SJCRH30 (cell line): ENCODE measurements around the gene C9orf50. TPM values are rescaled to one million over a fixed set of nuclear protein-coding genes. Genes with fewer than 3 reads are reported as not detected.

Experiments
- DNase-seq, 2 experiments: peaks; one replicate each; pipeline ENCODE4 v3.0.0-alpha.2; 2015 to 2020
- H3K27ac ChIP-seq: fragments of 250-450 bp; sonication (Bioruptor Pico); 2 replicates; pipeline ENCODE4 v1.5.1; 2020; ENCODE audit warnings: mild to moderate bottlenecking, moderate library complexity
- H3K27me3 ChIP-seq: fragments of 250-450 bp; sonication (Bioruptor Pico); 2 replicates; pipeline ENCODE4 v1.5.1; 2020; ENCODE audit warnings: mild to moderate bottlenecking, moderate library complexity
- H3K36me3 ChIP-seq: fragments of 250-450 bp; sonication (Bioruptor Pico); 2 replicates; pipeline ENCODE4 v1.5.1; 2020; ENCODE audit warnings: mild to moderate bottlenecking, moderate library complexity
- H3K4me1 ChIP-seq: fragments of 250-450 bp; sonication (Bioruptor Pico); 2 replicates; pipeline ENCODE4 v1.5.1; 2020; ENCODE audit warnings: mild to moderate bottlenecking, moderate library complexity
- H3K4me3 ChIP-seq: fragments of 250-450 bp; sonication (Bioruptor Pico); 2 replicates; pipeline ENCODE4 v1.5.1; 2020; ENCODE audit warnings: mild to moderate bottlenecking, moderate library complexity
- H3K9me3 ChIP-seq: fragments of 250-450 bp; sonication (Bioruptor Pico); replicated peaks from 2 replicates; pipeline ENCODE4 v1.5.1; 2020; ENCODE audit warnings: mild to moderate bottlenecking, moderate library complexity
- total RNA-seq: library from RNA; depleted of rRNA; stranded (reverse); fragments of >200 nt; shearing (Covaris generic); gene quantifications from 2 replicates; pipeline ENCODE4 v1.2.3, GENCODE V29; 2014

C9orf50 gene
- total RNA-seq, 1 experiment from 2014 or later, result not detected

DNA sequence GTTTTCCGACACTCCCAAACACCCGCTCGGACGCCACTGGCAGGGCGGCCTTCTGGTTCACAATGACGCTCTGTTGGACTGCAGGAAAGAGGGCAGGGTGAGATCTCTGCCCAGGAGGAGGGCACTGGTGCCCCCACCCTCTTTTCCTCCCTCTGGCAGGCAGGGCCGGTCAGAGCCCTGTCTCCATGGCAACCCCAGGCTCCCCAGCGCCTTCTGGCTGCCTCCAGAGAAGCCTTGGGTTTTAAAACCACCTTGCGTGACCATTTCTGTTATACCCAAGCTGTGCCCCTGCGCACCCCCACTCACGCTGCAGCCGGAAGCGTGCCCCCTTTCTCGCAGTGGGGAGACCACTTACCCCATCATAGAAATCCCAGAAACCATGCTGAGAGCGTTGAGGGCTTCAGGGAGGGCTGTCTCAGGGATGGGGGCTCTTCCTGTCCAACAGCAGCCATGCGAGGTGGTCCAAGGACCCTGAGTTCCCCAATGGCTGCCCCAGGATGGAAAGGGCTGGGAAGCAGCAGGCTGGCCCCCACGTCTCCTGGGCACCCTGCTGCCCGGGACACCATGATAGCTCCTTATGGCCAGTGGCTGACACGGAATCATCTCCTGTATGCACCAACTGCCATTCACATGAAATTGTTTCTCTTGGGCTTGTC is 7.3 kb downstream of the C9orf50 start:
- peaks cover 2% of the 10 kb centered on the region; the same call in 1 of the 2 replicates for H3K4me1 ChIP-seq
- H3K4me3 ChIP-seq, result no peak overlapping the region
- peaks cover 33% of the 10 kb centered on the region for H3K27me3 ChIP-seq
- no peak for DNase-seq
- no peaks in the 10 kb centered on the region for H3K9me3 ChIP-seq
- H3K36me3 ChIP-seq, result no peaks in the 10 kb centered on the region
- no peak overlapping the region for H3K27ac ChIP-seq

DNA sequence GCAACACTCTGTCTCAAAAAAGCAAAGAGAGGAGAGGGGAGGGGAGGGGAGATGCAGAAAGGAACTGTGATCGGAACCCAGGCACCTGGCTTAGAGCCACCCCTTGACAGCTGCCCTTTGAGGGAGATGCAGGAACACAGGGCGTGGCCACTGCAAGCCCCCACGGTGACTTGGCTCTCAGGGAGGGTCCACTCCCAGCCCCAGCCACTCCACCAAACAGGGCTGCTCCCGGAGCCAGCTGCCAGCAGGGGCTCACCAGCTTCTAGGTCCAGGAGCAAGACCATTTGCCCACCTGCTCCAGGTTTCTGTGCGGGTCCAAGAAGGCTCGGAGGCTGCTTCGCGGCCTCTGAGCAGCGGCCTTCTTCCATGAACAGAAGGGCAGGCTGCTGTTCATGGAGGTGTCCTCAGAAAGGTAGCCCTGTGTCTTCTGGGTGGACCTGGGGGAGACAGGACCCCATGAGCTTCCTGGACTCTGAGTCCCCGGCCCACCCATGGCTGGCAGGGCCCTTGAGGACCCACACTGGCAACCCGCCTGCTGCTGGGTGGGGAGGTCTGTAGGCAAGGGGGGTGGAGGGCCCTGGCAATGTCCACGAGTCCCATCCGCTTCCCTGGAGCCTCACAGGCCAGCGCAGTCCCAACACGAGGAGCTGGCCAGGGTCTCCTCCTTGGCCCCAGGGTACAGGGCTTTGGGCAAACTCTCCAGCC is 7.9 kb downstream of the C9orf50 start:
- H3K27me3 ChIP-seq, result peaks cover 37% of the 10 kb centered on the region
- peaks cover 2% of the 10 kb centered on the region; the same call in 1 of the 2 replicates for H3K4me1 ChIP-seq
- H3K27ac ChIP-seq, result no peak overlapping the region
- no peak for DNase-seq
- H3K9me3 ChIP-seq, result no peaks in the 10 kb centered on the region
- no peaks in the 10 kb centered on the region for H3K36me3 ChIP-seq
- no peak overlapping the region for H3K4me3 ChIP-seq

DNA sequence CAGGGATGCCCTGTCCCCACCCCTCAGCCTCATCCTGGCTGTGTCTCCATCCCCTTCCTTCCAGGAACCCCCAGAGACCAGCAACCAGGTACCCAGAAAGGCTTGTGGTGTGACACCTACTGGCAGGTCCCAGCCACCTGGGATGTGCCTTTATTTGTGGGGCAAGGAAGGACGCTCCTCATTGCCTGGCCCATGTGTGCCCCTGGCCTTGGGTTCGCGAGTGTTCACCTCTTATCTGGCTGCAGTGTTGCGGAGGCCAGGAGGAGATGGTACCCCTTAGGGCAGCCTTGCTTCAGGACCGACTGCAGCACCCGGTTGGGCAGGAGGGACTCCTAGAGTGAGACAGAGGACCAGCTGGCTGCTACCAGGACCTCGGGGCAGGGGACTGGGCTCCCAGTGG is 8.8 kb downstream of the C9orf50 start:
- Histone ChIP-seq H3K4me3 (no peak overlapping the region), H3K27me3 (peaks cover 37% of the 10 kb centered on the region), H3K27ac (no peak overlapping the region), H3K36me3 (no peaks in the 10 kb centered on the region), H3K9me3 (no peaks in the 10 kb centered on the region), H3K4me1 (peaks cover 6% of the 10 kb centered on the region; the same call in 1 of the 2 replicates)
- DNase-seq, result no peak

DNA sequence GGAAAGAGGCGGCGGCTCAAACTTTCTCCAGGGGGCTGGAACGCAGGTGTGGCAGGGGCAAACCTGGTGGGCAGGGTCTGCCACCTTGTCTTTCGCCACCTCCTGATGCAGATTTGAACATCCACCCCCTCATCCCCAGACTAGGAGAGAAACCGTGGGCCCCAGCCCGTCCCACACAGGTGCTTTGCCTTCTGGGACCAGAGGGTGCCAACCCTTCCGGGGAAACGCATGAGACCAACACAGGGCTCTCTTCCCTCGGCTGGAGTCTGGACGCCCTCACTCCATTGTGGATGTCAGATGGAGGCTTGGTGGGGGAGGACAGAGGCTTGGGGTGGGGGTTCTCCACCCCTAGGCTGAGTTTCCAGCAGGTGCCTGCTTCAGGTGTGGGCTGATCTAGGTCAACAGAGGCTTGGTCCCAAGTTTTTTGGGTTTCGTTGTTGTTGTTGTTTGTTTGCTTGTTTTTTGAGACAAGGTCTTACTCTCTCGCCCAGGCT is 9.5 kb downstream of the C9orf50 start:
- Histone ChIP-seq H3K4me3 (no peak overlapping the region), H3K27ac (no peak overlapping the region), H3K4me1 (peaks cover 13% of the 10 kb centered on the region; the same call in 1 of the 2 replicates), H3K27me3 (peaks cover 37% of the 10 kb centered on the region), H3K9me3 (no peaks in the 10 kb centered on the region), H3K36me3 (no peaks in the 10 kb centered on the region)
- DNase-seq, result no peak

DNA sequence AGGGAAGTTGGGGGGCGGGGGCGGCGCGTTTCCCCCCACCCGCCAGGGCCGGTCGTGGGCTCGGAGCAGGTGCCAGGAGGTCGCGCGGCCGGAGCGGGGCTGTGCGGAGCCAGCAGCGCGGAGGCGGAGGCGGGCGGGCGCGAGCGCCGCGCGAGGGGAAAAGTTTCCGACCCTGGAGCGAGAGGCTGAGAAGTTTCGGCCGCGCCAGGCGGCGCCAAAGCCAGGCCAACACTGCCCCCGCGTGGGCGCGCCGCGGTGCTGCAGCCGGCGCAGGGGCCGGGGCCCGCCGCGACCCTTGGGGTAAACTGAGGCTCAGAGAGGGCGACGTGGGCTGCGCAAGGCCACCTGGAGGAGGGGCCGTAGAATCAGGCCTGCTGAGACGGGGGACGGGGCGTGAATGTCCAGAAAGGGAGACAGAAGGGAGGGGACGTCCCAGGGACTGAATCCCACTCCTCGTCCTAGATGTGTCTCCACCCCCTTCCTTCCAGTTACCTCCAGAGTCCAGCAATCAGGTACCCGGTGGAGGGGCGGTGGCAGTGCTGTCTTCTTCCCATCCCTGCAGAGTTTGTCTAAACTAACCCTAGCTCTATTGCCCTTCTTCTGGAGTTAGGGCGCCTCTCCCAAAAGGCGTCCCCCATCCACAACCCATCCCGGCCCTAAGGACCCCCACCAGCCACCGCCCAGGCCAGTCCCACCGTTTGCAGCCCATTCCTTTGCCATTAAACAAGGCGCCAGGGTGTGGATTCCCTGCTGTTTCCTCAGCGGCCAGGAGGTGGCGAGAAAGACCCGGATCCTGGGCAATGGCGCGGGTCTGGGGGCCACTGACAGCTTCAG is 10.2 kb downstream of the C9orf50 start:
- no peaks in the 10 kb centered on the region for H3K36me3 ChIP-seq
- no peak overlapping the region for H3K27ac ChIP-seq
- peak overlapping the region; percentile 42 for H3K4me3 ChIP-seq
- H3K9me3 ChIP-seq, result no peaks in the 10 kb centered on the region
- peak; percentile 67 to 77 for DNase-seq
- H3K4me1 ChIP-seq, result peaks cover 13% of the 10 kb centered on the region; the same call in 1 of the 2 replicates
- H3K27me3 ChIP-seq, result peaks cover 37% of the 10 kb centered on the region

DNA sequence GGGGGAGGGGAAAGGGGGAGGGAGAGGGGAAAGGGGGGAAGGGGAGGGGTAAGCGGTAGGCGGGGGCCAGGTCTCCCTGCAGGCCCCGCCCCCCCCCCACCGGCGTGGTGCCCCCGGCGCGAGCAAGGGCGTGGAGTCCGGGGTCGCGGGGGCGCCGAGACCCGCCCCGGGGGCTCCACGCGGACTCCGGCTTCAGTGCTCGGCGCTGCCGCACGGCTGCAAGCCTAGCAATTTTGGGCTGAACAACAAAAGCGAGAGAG is 10.8 kb downstream of the C9orf50 start:
- H3K27ac ChIP-seq, result no peak overlapping the region
- H3K9me3 ChIP-seq, result no peaks in the 10 kb centered on the region
- H3K27me3 ChIP-seq, result peaks cover 37% of the 10 kb centered on the region
- peaks cover 13% of the 10 kb centered on the region; the same call in 1 of the 2 replicates for H3K4me1 ChIP-seq
- DNase-seq, result no peak
- H3K4me3 ChIP-seq, result peak overlapping the region; percentile 42
- no peaks in the 10 kb centered on the region for H3K36me3 ChIP-seq

DNA sequence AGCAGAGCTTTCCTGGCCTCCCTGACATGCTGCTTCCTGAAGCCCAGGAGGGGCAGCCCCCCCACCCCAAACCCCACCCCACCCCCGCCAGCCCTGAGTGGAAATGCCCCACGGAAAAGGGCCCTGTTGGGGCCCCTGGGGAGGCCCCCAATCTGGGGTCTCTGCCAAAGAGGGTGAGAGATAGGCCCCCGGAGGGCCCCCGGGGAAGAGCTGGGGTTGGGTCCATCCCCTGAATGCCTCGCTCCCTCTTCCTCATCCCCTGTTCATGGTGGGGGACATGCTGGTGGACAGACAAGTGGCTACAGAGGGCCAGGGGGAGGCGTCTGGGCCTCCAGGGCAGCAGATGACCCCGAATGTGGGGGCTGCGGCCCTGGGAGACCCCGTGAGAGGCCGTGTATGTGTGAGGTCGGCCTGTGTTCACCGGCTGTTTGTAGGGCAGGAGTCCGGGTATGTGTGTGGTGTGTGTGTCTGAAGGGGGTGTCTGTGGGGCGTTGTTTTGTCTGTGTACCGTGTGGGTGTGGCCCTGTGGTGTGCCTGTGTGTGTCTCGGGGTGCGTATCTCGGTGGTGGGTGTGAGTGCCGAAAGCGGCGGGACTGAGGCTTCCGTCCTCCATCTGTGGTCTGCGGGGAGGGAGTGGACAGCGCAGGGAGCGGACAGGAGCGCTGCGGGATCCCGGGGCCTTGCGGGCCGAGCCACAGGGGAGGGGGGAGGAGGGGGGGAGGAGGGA is 11.3 kb downstream of the C9orf50 start:
- Histone ChIP-seq H3K36me3 (no peaks in the 10 kb centered on the region), H3K27me3 (peaks cover 37% of the 10 kb centered on the region), H3K4me1 (peaks cover 13% of the 10 kb centered on the region; the same call in 1 of the 2 replicates), H3K9me3 (no peaks in the 10 kb centered on the region), H3K27ac (no peak overlapping the region), H3K4me3 (no peak overlapping the region)
- DNase-seq, result no peak

DNA sequence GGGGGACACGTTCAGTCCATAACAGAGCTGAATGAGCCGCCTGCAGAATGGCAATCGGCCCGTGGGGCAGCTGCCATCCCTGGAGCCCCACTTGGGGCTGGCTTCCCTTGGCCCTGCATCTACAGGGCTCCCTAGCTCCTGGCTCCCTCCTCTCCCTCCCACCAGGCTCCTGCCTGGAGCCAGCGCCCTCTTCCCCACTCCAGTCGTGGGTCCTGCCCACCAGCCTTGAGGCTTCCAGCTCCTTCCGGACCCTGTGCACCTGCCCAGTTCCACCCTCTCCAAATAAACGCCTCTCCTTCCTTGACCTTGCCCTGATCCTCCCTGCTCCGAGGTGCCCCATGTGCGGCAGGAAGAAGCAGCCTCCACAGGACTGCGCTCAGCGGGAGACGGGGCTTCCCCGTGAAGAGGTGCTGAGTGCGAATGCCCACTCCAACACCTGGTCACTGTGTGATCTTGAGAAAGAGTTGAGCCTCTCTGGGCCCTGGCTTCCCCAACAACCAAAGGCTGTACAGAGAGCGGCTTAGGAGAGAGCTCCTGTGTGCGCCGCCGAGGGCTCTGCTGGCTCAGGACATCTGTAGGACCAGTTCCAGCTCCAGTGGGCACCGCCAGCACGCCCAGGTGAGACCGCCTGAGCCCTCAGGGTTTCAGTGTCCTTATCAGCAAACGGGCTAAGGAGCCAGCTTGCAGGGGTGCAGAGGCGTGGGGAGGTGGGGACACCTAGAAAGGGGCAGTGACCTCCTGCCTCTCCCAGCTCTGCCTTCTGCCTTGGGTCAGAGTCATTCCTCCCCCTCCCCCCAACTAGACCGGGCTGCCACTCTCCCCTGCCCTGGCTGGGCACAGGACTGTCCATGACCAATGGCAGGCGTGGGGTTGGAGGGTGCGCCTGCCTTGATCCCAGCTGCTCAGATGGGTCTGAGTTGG is 12.1 kb downstream of the C9orf50 start:
- no peak overlapping the region for H3K27ac ChIP-seq
- H3K27me3 ChIP-seq, result peaks cover 29% of the 10 kb centered on the region
- no peaks in the 10 kb centered on the region for H3K36me3 ChIP-seq
- H3K4me3 ChIP-seq, result no peak overlapping the region
- H3K4me1 ChIP-seq, result peaks cover 13% of the 10 kb centered on the region; the same call in 1 of the 2 replicates
- DNase-seq, result no peak
- H3K9me3 ChIP-seq, result no peaks in the 10 kb centered on the region

DNA sequence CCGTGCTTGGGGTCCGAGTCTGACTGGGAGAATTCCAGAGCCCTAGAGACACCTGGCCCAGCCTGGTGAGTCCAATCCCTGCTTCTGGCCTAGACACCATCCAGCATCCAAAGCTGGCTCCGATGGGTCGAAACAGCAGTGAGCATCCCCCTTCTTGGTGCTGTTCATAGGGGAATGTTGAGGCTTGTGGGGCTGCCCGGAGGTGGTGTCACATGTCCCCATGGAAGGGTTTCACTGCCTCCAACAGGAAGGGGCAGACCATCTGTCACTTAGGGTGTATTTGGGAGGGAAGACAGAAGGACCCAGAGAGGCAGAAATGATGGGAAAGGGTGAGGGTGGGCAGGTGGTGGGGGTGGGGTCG is 13.9 kb downstream of the C9orf50 start:
- H3K9me3 ChIP-seq, result no peaks in the 10 kb centered on the region
- no peak for DNase-seq
- H3K27ac ChIP-seq, result no peak overlapping the region
- H3K36me3 ChIP-seq, result no peaks in the 10 kb centered on the region
- H3K27me3 ChIP-seq, result peaks cover 21% of the 10 kb centered on the region
- no peak overlapping the region for H3K4me3 ChIP-seq
- peaks cover 13% of the 10 kb centered on the region; the same call in 1 of the 2 replicates for H3K4me1 ChIP-seq

DNA sequence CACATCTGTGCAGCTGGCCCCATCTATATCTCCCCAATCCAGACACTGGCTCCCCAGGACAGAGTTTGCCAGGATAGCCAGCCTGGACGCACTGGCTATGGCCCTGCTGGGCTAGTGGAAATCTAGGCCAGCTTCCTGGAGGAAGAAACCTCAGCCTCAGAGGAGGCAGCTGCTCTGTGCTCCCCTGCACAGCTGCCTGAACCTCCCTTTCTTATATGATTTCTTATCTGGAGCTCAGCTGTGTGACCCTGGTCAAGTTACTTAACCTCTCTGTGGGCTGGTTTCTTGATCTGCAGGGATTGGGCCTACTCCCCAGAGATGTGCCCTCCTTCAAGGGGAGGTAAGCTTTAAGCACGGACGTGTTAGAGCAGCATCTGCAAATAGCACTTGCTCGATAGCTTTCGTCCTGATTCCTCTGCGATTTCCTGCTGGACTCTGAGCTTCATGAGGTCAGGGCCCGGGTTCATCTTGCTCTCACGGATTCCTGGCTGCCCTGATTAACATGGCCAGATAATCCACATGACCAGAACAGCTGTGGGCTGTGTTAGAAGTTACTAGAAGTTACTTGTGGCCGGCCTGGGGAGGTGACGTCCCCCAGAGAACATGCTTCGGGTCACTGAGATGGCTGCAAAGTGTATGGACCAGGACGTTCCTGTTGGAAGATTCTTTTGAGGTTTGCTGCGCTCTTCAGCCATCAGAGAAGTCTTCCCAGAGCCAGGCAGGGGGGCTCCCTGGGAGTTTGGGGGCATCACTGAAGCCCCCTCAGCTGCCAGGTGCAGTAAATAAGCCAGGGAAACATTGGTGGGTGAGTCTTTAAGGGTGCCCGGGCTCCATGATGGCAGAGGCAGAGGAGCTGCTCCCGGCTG is 14.5 kb downstream of the C9orf50 start:
- H3K27ac ChIP-seq, result no peak overlapping the region
- H3K4me1 ChIP-seq, result peaks cover 13% of the 10 kb centered on the region; the same call in 1 of the 2 replicates
- DNase-seq, result peak in 1 of 2 experiments; percentile 54
- no peaks in the 10 kb centered on the region for H3K36me3 ChIP-seq
- peaks cover 20% of the 10 kb centered on the region for H3K27me3 ChIP-seq
- H3K9me3 ChIP-seq, result no peaks in the 10 kb centered on the region
- H3K4me3 ChIP-seq, result no peak overlapping the region

DNA sequence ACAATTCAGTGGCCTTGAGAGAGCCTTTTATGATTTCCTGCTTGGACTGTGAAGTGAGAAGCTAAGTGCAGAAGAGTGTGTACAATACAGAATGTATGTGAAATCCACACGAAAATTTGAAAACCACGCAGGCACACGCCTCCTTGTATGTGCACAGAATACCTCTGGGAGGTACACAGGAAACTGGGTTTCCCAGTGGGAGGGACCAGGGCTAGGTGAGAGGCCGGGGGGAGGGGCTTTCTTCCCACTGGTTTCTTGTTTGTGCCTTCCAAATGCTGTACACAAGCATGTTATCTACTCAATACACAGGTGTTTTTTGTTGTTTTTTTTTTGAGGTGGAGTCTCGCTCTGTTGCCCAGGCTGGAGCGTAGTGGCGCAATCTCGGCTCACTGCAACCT is 16.1 kb downstream of the C9orf50 start:
- Histone ChIP-seq H3K27me3 (peaks cover 19% of the 10 kb centered on the region), H3K4me3 (no peak overlapping the region), H3K27ac (no peak overlapping the region), H3K4me1 (peaks cover 13% of the 10 kb centered on the region; the same call in 1 of the 2 replicates), H3K9me3 (no peaks in the 10 kb centered on the region), H3K36me3 (no peaks in the 10 kb centered on the region)
- no peak for DNase-seq

DNA sequence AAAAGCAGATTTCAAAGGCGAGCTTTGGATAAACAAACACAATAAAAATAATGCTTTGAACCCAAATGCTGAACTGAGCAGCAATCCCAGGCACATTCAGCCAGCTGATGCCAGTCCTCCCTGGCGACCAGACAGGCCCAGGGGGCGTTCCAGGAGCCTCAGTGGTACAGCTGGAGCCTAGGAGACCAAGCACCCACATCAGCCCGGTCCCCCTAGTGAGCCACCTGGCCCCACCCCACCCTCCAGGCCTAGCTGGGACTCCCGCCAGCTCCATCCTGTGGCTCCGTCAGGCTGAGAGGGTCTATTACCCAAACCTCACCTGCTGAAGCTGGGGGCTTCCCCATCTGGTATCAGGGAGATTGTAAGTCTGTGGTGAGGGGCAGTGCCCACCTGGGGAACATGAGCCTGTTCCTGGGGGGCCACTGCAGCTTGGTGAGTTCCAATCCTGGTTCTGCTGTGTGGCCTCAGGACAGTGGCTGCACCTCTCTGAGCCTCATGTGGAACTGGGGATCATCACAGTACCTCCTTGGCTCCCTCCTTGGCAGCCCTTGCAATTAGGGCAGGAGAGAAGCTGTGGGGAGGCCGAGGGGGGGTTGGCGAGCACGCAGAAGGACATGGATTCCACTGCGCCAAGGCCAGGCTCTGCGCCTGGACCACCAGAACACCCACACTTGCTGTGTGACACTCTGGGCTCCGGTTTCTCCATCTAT is 16.7 kb downstream of the C9orf50 start:
- Histone ChIP-seq H3K27ac (no peak overlapping the region), H3K36me3 (no peaks in the 10 kb centered on the region), H3K9me3 (no peaks in the 10 kb centered on the region), H3K4me3 (no peak overlapping the region), H3K4me1 (peaks cover 10% of the 10 kb centered on the region; the same call in 1 of the 2 replicates), H3K27me3 (peaks cover 16% of the 10 kb centered on the region)
- no peak for DNase-seq
